ENCODE data around the gene IRF3. TPM values are rescaled to one million over a fixed set of nuclear protein-coding genes. Genes with fewer than 3 reads are reported as not detected.

Gene IRF3
- total and polyA plus RNA-seq, 10 of the 15 experiments (the other 5 are each of a cell fraction or from before 2014, with no cell fraction given) = 5.5 to 110 (median 63.4) TPM

DNA sequence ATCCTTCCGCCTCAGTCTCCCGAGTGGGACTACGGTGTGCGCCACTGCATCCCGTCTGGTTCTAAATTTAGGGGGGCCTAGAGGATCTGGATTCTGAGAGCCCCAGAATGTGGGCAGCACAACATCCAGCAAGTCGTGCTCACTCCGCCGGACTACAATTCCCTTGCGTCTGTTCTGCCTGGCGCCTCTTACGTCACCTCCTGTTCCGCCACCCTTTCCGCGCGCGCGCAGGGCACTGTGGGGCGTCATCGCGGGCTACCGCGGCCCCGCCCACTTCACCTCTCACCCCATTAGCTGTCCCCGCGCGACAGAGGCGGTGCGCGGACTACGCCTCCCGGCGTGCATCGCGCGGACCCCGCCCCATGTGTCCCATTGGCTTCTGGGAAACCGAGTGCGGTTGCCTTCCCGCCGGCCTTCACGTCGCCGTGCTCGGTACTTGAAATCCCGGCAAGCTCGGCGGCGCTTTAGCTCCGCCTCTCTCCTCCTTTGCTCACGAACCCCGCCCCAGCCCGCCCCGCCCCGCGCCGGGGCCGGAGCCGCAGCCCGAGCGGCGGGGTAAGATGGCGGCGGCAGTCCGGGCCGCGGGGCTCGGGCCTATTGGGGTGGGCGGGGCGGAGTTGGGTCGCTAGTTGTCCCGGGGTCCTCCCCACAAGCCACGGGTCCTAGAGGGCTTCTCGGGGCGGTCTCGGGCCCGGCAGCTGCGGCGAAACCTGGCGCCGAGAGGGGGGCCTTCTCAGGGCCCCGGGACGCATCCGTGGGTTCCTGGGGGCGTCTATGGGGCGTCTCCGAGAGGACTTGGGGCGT is 23.8 kb downstream of the IRF3 start, which contains the start of gene SCAF1 (continued):
- TF ChIP-seq TARDBP (IDR thresholded peaks at IDR 0.05; ENCODE audit: borderline replicate concordance) = peak; percentile 96; the same call in 1 of the 2 replicates
- TF ChIP-seq KLF5 (IDR thresholded peaks at IDR 0.05; ENCODE audit: partially characterized antibody) = peak; percentile 75
- TF ChIP-seq ZBED1 (IDR thresholded peaks at IDR 0.05; ENCODE audit: borderline replicate concordance) = no peak
- no peak for TF ChIP-seq ZNF274 (IDR thresholded peaks at IDR 0.05; ENCODE audit: insufficient read depth, insufficient read length)
- peak; percentile 60; the same call in 1 of the 2 replicates for TF ChIP-seq ZNF207 (IDR thresholded peaks at IDR 0.05; ENCODE audit: borderline replicate concordance)
- TF ChIP-seq, protein P1, sequence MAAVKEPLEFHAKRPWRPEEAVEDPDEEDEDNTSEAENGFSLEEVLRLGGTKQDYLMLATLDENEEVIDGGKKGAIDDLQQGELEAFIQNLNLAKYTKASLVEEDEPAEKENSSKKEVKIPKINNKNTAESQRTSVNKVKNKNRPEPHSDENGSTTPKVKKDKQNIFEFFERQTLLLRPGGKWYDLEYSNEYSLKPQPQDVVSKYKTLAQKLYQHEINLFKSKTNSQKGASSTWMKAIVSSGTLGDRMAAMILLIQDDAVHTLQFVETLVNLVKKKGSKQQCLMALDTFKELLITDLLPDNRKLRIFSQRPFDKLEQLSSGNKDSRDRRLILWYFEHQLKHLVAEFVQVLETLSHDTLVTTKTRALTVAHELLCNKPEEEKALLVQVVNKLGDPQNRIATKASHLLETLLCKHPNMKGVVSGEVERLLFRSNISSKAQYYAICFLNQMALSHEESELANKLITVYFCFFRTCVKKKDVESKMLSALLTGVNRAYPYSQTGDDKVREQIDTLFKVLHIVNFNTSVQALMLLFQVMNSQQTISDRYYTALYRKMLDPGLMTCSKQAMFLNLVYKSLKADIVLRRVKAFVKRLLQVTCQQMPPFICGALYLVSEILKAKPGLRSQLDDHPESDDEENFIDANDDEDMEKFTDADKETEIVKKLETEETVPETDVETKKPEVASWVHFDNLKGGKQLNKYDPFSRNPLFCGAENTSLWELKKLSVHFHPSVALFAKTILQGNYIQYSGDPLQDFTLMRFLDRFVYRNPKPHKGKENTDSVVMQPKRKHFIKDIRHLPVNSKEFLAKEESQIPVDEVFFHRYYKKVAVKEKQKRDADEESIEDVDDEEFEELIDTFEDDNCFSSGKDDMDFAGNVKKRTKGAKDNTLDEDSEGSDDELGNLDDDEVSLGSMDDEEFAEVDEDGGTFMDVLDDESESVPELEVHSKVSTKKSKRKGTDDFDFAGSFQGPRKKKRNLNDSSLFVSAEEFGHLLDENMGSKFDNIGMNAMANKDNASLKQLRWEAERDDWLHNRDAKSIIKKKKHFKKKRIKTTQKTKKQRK (IDR thresholded peaks at IDR 0.05; ENCODE audit: low read depth, low read length) = no peak
- TF ChIP-seq JUND (IDR thresholded peaks at IDR 0.05; ENCODE audit: low read depth, low read length) = peak; percentile 41; the same call in 1 of the 2 replicates
- TF ChIP-seq CBFB (IDR thresholded peaks at IDR 0.05; ENCODE audit: low read depth) = no peak
- no peak for TF ChIP-seq STAT1 (conservative IDR thresholded peaks at IDR 0.05)
- peak; percentile 92 for TF ChIP-seq GABPA (IDR thresholded peaks at IDR 0.05; ENCODE audit: low read depth)
- TF ChIP-seq MTA2 (IDR thresholded peaks at IDR 0.05; ENCODE audit: low read depth) = peak; percentile 37; the same call in 1 of the 2 replicates
- no peak for TF ChIP-seq HDAC6 (IDR thresholded peaks at IDR 0.05; ENCODE audit: unreplicated experiment)
- no peak for TF ChIP-seq ZZZ3 (IDR thresholded peaks at IDR 0.05; ENCODE audit: control insufficient read depth, insufficient read length, low read depth)
- peak; percentile 91 for TF ChIP-seq ATF7 (IDR thresholded peaks at IDR 0.05; ENCODE audit: low read depth)
- TF ChIP-seq TBL1XR1 (IDR thresholded peaks at IDR 0.05; ENCODE audit: low read depth, low read length) = peak; percentile 83
- TF ChIP-seq TAF1 (IDR thresholded peaks at IDR 0.05; ENCODE audit: borderline replicate concordance, low read depth, low read length) = peak; percentile 50; the same call in 1 of the 2 replicates
- no peak for TF ChIP-seq NFXL1 (IDR thresholded peaks at IDR 0.05; ENCODE audit: borderline replicate concordance)
- TF ChIP-seq, protein P2, sequence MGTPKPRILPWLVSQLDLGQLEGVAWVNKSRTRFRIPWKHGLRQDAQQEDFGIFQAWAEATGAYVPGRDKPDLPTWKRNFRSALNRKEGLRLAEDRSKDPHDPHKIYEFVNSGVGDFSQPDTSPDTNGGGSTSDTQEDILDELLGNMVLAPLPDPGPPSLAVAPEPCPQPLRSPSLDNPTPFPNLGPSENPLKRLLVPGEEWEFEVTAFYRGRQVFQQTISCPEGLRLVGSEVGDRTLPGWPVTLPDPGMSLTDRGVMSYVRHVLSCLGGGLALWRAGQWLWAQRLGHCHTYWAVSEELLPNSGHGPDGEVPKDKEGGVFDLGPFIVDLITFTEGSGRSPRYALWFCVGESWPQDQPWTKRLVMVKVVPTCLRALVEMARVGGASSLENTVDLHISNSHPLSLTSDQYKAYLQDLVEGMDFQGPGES (IDR thresholded peaks at IDR 0.05) = no peak; the same call in 1 of the 2 replicates
- TF ChIP-seq TCF7 (IDR thresholded peaks at IDR 0.05; ENCODE audit: borderline replicate concordance) = no peak
- TF ChIP-seq, protein P3, sequence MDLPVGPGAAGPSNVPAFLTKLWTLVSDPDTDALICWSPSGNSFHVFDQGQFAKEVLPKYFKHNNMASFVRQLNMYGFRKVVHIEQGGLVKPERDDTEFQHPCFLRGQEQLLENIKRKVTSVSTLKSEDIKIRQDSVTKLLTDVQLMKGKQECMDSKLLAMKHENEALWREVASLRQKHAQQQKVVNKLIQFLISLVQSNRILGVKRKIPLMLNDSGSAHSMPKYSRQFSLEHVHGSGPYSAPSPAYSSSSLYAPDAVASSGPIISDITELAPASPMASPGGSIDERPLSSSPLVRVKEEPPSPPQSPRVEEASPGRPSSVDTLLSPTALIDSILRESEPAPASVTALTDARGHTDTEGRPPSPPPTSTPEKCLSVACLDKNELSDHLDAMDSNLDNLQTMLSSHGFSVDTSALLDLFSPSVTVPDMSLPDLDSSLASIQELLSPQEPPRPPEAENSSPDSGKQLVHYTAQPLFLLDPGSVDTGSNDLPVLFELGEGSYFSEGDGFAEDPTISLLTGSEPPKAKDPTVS (IDR thresholded peaks at IDR 0.05; ENCODE audit: low read depth, low read length) = 0 out of 2 replicates have a peak, but pooled peaks have one; percentile 48
- TF ChIP-seq RAD51 (IDR thresholded peaks at IDR 0.05) = no peak
- TF ChIP-seq EED (IDR thresholded peaks at IDR 0.05; ENCODE audit: low read depth) = no peak
